ENCODE data around the gene ARL10.
"Not testable (repeated sequence)": the region's sequence is repeated elsewhere in the genome, so short reads cannot be mapped to it uniquely, and the experiment has no call there.

ARL10 gene

GRCh38 chr5:176388444-176389134 is 23.3 kb downstream of the ARL10 start, which contains the start of the genes HIGD2A and NOP16:
HIGD2A (plus strand) TSS chr5:176388751; CDS start chr5:176388820, 69 bp downstream.
NOP16 (minus strand) TSS chr5:176388598; CDS start chr5:176388539, 59 bp downstream.
- DNase-seq (ENCODE audit: low spot score): peak; percentile 99

- DNase-seq (ENCODE audit: low spot score): no peak
Observed at GRCh38 chr5:176389135-176390123, 24.1 kb downstream of the ARL10 start.

- DNase-seq (ENCODE audit: low spot score): no peak
Observed at GRCh38 chr5:176391479-176391878, 26.2 kb downstream of the ARL10 start.

DNA sequence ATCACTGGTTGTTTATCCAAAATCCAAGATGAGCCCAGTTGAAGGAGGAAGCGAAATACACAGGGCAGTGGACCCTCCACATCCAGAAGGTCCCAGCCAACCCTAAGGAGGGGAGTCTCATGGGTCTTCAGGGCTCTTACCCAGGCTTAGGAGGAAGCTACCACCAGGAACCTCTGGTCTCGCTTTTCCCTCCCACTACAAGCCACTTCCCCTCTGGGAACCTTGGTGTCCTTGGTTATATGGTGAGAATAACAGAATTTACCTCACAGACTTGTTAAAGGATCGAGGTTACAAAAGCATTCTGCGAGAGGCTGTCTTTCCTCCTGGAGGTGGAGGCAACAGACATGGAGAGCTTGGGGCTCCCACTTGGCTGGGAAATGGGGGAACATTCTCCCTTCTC is 26.7 kb downstream of the ARL10 start:
- no peak for DNase-seq (ENCODE audit: low spot score)

DNA sequence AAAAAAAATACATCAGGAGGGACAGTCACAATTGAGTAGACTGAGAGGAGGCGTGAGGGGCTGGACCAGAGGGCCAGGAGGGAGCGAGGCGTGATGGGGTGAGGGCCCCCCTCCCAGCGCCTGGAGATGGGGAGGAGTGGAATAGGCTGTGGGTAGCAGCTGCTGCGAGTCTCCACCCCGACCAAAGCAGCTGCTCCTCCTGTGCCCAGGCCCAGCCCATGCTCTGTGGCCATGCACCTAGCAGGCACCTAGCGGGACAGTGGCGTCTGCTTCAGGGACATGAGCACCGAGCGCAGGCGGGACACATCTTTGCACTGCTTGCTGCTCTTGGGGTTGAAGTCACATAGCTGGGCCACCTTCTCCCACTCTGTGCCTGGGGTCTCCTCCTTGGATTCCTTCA is 27.2 kb downstream of the ARL10 start:
- DNase-seq (ENCODE audit: low spot score): no peak

- no peak for DNase-seq (ENCODE audit: low spot score)
Observed at GRCh38 chr5:176394096-176394495, 28.8 kb downstream of the ARL10 start.

GRCh38 chr5:176394881-176395675 is 29.8 kb downstream of the ARL10 start:
- no peak for DNase-seq (ENCODE audit: low spot score)

- DNase-seq (ENCODE audit: low spot score): no peak
Observed at GRCh38 chr5:176396330-176396729, 31.0 kb downstream of the ARL10 start.

GRCh38 chr5:176397736-176398420 is 32.6 kb downstream of the ARL10 start:
- DNase-seq (ENCODE audit: low spot score): no peak

- DNase-seq (ENCODE audit: low spot score): no peak
Observed at GRCh38 chr5:176400382-176401156, 35.3 kb downstream of the ARL10 start.

- no peak for DNase-seq (ENCODE audit: low spot score)
Observed at GRCh38 chr5:176401281-176402205, 36.3 kb downstream of the ARL10 start.

GRCh38 chr5:176405656-176406435 is 40.6 kb downstream of the ARL10 start:
- DNase-seq (ENCODE audit: low spot score): no peak

DNA sequence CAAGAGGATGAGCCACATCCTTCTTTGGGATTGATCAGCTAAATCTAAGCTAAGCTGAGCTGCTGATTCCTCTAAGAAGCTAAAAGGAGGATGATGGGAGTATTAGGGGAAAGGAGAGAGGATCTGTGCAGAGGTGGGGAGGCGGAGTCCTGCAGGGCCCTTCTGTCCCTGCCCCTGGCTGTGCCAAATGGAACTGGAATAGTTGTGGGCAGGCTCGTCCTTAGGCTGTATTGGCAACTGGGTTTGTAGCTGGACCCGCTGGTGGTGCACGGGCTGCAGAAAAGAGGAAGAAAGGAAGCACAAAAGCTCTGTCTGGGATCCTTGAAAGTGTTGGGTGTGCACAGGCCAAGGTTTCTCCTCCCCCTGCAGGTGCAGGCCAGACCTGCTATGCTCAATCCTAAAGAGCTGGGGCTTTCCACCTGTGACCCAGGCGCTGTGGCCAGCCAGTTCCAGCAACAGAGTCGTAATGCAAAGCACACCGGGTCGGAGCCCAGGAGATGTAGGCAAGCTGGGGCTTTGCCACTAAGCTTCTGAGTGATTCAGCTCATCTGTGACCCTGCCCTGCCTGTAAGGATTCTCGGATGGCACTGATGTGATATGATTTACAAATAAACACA is 41.3 kb downstream of the ARL10 start:
- no peak for DNase-seq (ENCODE audit: low spot score)

- no peak for DNase-seq (ENCODE audit: low spot score)
Observed at GRCh38 chr5:176407456-176408251, 42.4 kb downstream of the ARL10 start.

GRCh38 chr5:176408252-176408573 is 42.9 kb downstream of the ARL10 start:
- DNase-seq (ENCODE audit: low spot score): not testable (repeated sequence)

DNA sequence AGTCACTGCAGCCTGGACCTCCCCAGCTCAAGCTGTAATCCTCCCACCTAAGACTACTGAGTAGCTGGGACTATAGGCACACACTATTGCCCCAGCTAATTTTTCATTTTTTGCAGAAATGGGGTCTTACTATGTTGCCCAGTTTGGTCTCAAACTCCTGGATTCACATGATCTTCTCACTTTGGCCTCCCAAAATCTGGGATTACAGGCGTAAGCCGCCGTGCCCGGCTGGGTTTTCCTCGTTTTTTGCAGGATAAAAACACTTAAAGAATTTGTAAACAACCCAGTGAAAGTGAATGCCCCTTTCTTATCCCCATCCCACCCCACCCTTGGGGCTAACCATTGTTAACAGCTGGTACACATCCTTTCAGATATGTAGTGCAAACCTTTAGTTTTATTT is 43.3 kb downstream of the ARL10 start:
- no peak for DNase-seq (ENCODE audit: low spot score)

DNA sequence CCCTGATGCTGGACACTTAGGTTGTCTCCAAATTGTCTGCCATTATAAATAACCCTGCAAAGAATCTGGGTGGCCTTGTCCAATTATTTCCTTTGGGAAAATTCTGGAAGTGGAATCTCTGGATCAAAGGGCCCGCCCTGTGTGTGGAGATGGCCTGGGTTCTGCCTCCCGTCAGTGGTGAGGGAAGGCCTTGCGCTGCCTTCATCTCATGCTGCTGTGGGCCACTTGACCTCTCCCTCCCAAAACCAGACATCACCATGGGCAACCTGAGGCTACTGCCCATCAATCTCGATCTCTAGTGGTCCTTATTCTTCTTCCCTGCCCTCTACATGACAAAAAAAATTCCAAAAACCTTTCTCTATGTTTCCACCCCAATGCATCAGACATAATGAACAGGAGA is 44.5 kb downstream of the ARL10 start:
- no peak for DNase-seq (ENCODE audit: low spot score)
